ENCODE measurements around the gene ITGA3.
"Not testable (repeated sequence)": the region's sequence is repeated elsewhere in the genome, so short reads cannot be mapped to it uniquely, and the experiment has no call there.

The ITGA3 gene

GRCh38 chr17:50034498-50035364, 21.2 kb upstream of the ITGA3 start:
- no peak for TF ChIP-seq CTCF (IDR thresholded peaks at IDR 0.05; ENCODE audit: insufficient read depth, low read depth, low read length, missing control alignments)
- no peak overlapping the region for H3K4me3 ChIP-seq (ENCODE audit: low read length)
- DNase-seq (ENCODE audit: low read depth): no peak

GRCh38 chr17:50035421-50035879, 20.5 kb upstream of the ITGA3 start:
- H3K4me3 ChIP-seq (ENCODE audit: low read length): no peak overlapping the region
- no peak for TF ChIP-seq CTCF (IDR thresholded peaks at IDR 0.05; ENCODE audit: insufficient read depth, low read depth, low read length, missing control alignments)
- no peak for DNase-seq (ENCODE audit: low read depth)

GRCh38 chr17:50035945-50036344, 20.0 kb upstream of the ITGA3 start:
- no peak overlapping the region for H3K4me3 ChIP-seq (ENCODE audit: low read length)
- no peak for TF ChIP-seq CTCF (IDR thresholded peaks at IDR 0.05; ENCODE audit: insufficient read depth, low read depth, low read length, missing control alignments)
- DNase-seq (ENCODE audit: low read depth): no peak

- no peak overlapping the region for H3K4me3 ChIP-seq (ENCODE audit: low read length)
- no peak for DNase-seq (ENCODE audit: low read depth)
- TF ChIP-seq CTCF (IDR thresholded peaks at IDR 0.05; ENCODE audit: insufficient read depth, low read depth, low read length, missing control alignments): no peak
Observed at GRCh38 chr17:50036455-50037261, 19.3 kb upstream of the ITGA3 start.

- no peak for TF ChIP-seq CTCF (IDR thresholded peaks at IDR 0.05; ENCODE audit: insufficient read depth, low read depth, low read length, missing control alignments)
- peak; percentile 54 for DNase-seq (ENCODE audit: low read depth)
- no peak overlapping the region for H3K4me3 ChIP-seq (ENCODE audit: low read length)
Observed at GRCh38 chr17:50037321-50038107, 18.4 kb upstream of the ITGA3 start.

GRCh38 chr17:50039058-50039457, 16.9 kb upstream of the ITGA3 start:
- no peak for TF ChIP-seq CTCF (IDR thresholded peaks at IDR 0.05; ENCODE audit: insufficient read depth, low read depth, low read length, missing control alignments)
- DNase-seq (ENCODE audit: low read depth): no peak
- no peak overlapping the region for H3K4me3 ChIP-seq (ENCODE audit: low read length)

GRCh38 chr17:50040496-50040895, 15.4 kb upstream of the ITGA3 start:
- not testable (repeated sequence) for DNase-seq (ENCODE audit: low read depth); H3K4me3 ChIP-seq (ENCODE audit: low read length)
